GM18858 (cell line): Measurements from ENCODE around the gene ZMPSTE24.

Experiments used
- ATAC-seq: cut with Tn5 transposase; IDR thresholded peaks from one replicate; pipeline ENCODE4 v1.9.1; 2021; ENCODE audit not compliant: unreplicated experiment

The ZMPSTE24 gene

DNA sequence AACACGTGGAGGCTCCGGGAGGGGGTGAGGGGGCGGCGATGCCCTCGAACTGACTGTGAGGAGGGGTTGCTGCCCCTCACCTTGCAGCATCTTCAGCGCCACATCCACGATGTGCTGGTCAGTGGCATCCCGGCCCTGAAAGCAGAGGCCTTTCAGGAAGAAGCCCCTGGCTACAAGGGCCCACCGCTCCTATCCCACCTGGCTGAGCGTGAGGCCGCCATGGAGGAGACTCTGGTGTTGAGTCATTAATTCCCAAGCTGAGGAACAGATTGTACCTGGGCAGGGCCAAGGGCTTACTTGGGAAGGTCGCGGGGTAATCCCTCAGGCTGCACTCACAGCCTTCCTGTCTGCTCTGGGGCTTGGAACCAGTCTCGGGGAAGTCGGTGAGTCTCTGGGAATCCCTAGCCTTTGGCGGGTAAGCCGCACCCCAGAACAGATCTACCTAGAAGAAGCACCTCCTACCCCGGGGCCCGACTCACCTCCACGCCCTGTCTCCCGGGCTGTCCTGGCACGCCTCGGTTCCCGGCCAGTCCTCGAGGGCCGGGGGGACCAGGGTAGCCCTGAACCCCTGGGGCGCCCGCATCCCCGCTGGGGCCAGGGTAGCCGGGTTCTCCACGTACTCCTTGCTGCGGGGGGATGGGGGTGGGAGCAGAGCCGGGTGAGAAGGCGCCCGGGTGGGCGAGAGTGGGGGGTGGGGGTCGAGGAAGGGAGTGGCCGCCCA, 45.2 kb downstream of the ZMPSTE24 start:
- ATAC-seq = no peak

DNA sequence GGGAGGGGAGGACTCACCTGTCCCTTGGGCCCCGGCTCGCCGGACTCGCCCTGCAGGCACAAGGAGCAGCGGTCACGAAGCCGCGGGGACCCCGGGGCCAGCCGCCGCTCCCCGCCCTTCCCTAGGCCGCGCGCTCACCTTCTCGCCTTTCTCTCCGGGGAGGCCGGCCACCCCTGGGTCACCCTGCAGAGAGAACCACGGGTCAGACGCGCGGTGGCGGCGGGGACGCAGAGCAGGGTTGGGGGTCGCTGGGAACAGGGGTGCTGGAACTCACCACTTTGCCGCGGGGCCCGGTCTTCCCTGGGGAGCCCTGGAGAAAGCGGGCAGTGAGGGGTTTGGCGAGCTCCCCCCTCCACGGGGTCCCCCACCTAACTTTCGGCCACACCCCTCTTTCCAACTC, 45.8 kb downstream of the ZMPSTE24 start:
- ATAC-seq = no peak

GRCh38 chr1:40305451-40305850, 47.4 kb downstream of the ZMPSTE24 start:
- no peak for ATAC-seq

- no peak for ATAC-seq
These were observed 47.8 kb downstream of the ZMPSTE24 start for GRCh38 chr1:40305871-40306270.

DNA sequence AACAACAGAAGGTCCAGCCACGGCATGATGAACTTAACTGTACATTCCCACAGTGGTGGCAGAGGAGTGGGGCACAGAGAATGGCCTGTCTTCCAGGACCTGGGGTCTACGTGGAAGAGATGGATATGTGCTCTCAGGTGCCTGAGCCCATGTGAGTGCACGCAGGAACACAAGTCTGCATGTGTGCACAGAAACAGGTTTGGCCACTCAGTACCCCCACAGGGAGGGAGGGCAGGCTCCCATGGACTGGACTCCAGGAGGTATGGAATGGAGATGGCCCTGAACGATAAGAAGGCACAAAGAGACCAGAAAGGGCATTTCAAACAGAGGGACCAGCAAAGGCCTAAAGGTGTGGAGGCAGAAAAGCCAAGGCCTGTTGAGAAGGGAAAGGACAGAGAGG, 48.3 kb downstream of the ZMPSTE24 start:
- no peak for ATAC-seq

- no peak for ATAC-seq
These were observed 49.1 kb downstream of the ZMPSTE24 start for GRCh38 chr1:40307186-40307585.

DNA sequence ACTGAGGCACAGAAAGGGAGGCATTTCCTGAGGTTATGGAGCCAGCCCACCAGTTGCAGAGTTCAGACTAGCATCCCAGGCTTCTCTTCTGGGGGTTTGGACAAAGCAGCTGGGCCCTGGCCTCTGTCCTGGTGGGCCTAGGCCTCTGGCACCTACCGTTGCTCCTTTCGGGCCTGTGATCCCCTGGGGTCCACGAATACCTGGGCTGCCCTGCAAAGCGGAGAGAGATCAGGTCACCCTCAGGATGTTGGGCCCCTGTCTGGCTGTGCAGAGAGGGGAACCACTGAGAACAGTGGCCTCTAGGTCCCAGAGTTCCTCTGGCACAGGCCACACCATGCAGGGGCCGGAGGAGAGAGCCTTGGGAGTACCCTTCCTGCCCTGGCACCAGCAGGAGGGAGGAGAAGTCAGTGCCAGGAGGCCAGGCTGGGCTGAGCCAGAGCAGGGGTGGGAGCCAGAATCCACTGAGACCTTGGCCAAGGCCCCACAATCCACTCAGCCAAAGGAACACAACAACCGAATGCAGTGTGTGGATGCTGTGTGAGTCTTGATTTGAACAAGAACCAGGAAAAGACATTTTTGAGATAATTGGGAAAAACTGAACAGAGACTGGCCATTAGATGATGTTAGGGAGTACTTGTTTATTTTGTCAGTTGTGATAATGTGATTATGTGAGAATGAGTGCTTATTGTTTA, 50.1 kb downstream of the ZMPSTE24 start:
- no peak for ATAC-seq

GRCh38 chr1:40309374-40310128, 51.5 kb downstream of the ZMPSTE24 start:
- ATAC-seq = no peak

DNA sequence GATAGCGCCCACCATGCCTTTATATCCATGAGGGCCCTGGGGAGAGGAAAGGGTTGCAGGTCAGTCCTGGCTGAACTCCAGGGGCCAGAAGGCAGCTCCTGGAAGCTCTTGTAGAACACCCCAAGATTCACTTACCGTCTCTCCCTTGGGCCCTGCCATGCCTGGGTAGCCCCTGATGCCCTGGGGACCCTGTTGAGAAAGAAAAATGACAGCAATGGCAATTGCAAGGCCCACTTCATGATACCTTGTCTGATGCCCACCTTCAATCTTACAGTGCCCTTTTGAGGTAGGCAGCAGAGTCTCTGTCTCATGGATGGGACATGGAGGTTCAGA, 52.1 kb downstream of the ZMPSTE24 start:
- ATAC-seq = no peak

DNA sequence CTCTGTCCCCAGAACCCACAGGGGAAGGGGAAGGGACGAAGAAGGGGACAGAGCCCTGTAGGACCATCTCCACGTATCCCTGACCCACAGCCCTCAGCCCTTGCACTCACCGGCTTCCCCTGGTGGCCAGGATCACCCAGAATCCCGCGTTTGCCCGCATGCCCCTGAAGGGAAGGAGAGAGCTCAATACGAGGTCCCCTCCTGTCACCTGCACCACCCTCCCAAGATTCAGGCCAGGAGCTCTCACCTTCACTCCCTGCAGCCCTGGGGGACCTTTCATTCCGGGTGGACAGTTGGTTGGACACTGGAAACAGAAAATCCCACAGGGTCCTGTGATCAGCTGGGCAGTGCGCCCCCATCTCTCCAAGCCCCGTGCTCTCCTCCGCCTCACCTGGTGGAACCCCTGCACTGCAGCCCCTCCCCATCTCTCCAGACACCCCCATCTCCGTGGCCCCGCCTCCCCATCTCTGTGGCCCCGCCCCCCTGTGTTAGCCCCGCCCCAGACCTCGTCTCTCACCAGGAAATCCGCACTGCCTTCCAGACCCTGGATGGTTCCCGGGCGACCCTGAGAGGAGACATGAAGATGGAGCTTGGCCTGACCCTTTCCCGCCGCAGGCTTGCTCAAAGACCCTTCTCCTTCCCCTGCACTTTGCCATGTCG, 53.1 kb downstream of the ZMPSTE24 start:
- no peak for ATAC-seq

DNA sequence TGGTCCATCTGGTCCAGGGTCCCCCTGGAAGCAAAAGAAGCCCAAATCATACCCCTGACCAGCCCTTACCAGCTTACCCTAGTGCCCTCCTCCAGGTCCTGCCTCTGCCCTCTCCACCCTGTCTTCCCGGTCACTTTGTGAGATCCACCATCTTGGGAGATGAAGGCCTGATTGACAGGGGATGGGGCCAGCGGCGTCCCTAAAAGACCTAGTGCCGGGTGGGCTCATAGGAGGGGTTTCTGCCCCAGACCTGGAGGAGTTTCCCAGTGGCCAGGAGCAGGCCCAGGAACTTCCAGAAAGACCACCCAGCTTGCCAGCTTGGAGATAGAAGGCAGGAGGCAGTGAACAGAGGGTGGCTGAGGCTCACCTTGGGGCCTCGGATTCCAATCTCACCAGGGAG, 53.7 kb downstream of the ZMPSTE24 start:
- ATAC-seq = no peak

DNA sequence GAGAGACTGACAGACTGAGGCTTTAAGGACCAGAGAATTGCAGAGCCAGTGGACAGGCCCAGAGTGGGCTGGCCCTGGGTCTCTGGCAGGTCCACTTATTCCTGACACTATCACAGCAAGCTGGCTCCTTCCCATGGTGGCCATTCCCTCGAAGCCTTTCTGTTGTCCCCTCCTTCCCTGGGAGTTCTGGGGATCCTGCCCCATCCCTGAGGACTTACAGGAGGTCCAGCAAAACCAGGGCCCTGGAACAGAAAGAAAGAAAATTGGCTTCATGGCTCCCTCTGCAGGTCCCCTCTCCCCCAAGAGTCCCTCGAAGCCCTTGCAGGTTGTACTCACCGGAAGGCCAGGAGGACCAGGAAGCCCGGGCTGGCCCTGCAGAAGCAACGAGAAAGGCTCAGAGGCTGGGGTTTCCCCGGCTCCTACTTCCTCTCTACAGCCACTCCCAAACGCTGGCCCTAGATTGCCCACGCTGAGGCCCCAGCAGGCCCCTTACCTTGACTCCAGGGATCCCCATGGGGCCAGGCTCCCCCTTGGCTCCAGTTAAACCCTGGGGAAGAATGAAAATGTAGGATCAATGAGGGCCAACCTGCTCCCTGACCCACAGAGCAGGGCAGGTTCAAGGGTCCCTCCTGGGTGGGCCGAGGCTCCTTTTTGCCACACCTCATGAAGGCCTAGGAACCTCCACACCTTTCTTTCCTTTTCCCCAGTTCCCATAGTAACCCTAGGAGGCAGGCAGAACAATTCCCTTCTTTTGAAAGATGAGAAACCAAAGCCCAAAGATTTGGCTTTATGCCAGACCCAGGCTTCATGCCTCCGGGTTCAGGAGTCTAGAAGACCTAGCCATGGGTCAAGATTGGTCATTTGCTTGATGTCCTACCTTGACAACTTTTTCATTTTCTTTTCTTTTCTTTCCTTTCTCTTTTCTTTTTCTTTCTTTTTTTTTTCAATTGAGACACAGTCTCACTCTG, 54.5 kb downstream of the ZMPSTE24 start:
- ATAC-seq = no peak

DNA sequence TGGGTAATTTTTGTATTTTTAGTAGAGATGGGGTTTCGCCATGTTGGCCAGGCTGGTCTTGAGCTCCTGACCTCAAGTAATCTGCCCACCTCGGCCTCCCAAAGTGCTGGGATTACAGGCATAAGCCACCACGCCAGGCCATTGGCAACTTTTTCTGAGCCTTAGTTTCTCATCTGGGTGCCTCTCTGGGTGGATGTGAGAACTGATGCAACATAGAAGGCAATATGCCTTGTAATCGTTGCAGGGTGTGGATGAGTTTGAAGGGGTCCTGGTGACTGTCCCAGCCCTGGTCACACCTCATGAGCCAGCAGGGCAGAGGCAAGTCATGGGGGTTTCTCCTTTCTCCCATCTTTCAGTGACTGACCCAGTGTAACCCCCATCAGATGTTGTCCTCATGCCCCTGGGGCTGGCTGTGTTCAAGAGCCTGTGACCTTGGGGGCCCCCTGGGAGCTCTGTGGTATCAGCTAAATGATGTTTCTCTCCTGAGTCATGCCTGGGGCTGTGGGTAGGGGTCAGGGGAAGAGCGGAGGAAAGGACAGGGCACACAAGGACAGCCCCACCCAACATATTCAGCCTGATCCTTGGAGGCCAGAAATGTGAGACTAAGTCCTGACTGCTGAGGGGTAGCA, 55.4 kb downstream of the ZMPSTE24 start:
- ATAC-seq = no peak

- no peak for ATAC-seq
These were observed 56.1 kb downstream of the ZMPSTE24 start for GRCh38 chr1:40313958-40314720.

GRCh38 chr1:40314721-40315238, 56.7 kb downstream of the ZMPSTE24 start:
- ATAC-seq = no peak

GRCh38 chr1:40315239-40315794, 57.3 kb downstream of the ZMPSTE24 start:
- ATAC-seq = no peak

GRCh38 chr1:40315795-40316594, 58.0 kb downstream of the ZMPSTE24 start:
- ATAC-seq = no peak
